Central memory CD8-positive, alpha-beta T cell (primary cell): Measurements from ENCODE around the gene CDKL1.

Source experiments
- ATAC-seq: fragments of 150-1000 bp; cut with Tn5 transposase; replicated peaks from 2 replicates; pipeline ENCODE4 v1.10.0; 2022; ENCODE audit warnings: mild to moderate bottlenecking, moderate FRiP score, moderate number of reproducible peaks; ENCODE audit not compliant: poor library complexity, severe bottlenecking; ENCODE audit errors: extremely low read depth
- DNase-seq, 2 donors: peaks; one replicate each; pipeline ENCODE4 v3.0.0; 2021; ENCODE audit warnings: low spot score in 2 of 2
- H3K27ac Mint-ChIP-seq: one replicate; pipeline ENCODE4 v1.8.0; 2022; ENCODE audit warnings: low read depth, mild to moderate bottlenecking, moderate library complexity, mixed read lengths
- H3K27me3 Mint-ChIP-seq: one replicate; pipeline ENCODE4 v1.8.0; 2022; ENCODE audit warnings: mixed read lengths
- H3K36me3 Mint-ChIP-seq: one replicate; pipeline ENCODE4 v1.8.0; 2022; ENCODE audit warnings: mild to moderate bottlenecking, moderate library complexity, mixed read lengths; ENCODE audit not compliant: insufficient read depth
- H3K4me1 Mint-ChIP-seq: one replicate; pipeline ENCODE4 v1.8.0; 2022; ENCODE audit warnings: mixed read lengths
- H3K4me3 Mint-ChIP-seq: one replicate; pipeline ENCODE4 v1.8.0; 2022; ENCODE audit warnings: mild to moderate bottlenecking, moderate library complexity, mixed read lengths
- H3K9me3 Mint-ChIP-seq: one replicate; pipeline ENCODE4 v1.8.0; 2022; ENCODE audit warnings: mixed read lengths

The CDKL1 gene

DNA sequence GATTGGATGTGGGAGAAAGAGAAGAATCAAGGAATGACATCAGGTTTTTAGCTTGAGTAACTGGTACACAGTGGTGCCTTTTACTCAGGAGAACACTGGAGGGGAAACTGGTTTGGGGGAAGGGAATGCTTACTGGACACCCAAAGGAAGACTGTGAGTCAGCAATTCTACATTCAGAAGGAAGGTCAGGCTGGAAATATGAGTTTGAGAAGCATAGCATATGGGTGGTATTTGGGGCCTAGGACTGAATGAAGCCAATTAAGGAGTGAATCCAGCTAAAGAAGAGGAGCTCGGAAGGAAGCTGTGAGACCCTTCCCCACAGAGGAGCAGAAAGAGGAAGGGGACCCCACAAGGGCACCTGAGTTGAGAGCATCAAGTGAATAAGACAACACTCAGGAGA lies 49.2 kb downstream of the CDKL1 start:
- no peaks in the 10 kb centered on the region for H3K4me1 Mint-ChIP-seq
- H3K27me3 Mint-ChIP-seq = no peaks in the 10 kb centered on the region
- DNase-seq = no peak
- no peak for ATAC-seq
- H3K4me3 Mint-ChIP-seq = no peak overlapping the region
- no peak overlapping the region for H3K27ac Mint-ChIP-seq
- H3K36me3 Mint-ChIP-seq = peaks cover 1% of the 10 kb centered on the region
- H3K9me3 Mint-ChIP-seq = no peaks in the 10 kb centered on the region

DNA sequence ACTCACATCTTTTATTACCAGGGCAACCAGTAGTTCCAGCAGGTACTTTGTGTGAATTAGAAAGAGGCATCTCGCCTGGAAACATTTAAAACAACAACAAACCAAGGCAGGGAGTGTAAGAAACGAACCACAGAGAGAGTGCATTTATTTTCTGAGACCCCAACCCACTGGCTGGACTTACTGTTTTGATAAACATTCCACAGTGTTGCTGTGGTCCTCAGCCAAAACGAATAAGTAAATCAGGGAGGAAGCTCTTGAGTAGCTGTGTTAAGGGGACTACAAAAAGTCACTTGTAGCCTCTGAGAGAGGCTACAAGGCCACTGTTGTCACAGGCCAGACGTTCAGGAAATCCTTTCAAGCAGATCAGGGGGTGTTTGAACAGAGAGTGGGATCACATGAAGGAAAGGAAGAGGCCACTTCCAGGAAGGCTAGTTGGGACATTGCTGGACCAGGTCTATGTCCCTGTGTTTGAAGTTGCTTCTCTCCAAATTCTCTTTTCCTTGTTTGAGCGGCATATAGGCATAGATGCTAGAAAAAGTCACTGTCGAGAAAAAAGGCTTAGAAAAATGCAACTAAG lies 50.7 kb downstream of the CDKL1 start:
- Mint-ChIP-seq H3K27ac (peak overlapping the region; percentile 9), H3K9me3 (no peaks in the 10 kb centered on the region), H3K4me3 (no peak overlapping the region), H3K27me3 (no peaks in the 10 kb centered on the region), H3K4me1 (no peaks in the 10 kb centered on the region), H3K36me3 (peaks cover 1% of the 10 kb centered on the region)
- DNase-seq (no peak), ATAC-seq (no peak)

DNA sequence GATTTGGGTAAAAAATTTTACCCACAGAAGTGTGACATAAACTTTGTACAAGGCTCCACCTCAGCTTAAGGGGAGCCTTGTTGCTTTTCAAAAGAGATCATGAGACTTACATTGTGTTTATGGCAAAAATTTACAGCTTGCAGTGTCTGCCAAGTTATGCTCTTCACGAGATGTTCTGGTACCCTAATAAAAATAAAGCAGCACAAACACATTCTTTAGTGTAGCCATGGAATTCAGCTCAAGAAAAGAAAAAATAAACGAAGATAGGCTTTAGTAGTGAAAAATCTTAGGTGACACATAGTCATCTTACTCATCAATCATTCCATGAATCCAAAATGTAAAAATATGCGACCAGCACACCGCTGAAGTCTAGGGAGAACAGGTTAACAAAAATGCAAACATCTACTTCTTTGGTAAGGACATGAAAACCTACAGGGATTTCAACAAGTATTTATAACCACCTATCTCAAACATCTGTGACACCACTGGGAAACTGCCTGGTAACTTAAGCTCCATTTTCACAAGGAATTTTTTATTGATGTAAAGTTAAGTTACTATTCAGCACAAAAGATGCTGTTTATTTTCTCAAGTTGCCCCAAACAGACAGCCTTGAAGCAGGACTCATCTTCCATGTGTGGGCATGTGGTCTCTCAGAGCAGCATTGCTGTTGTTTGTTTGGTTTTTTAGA lies 51.7 kb downstream of the CDKL1 start:
- H3K4me1 Mint-ChIP-seq = no peaks in the 10 kb centered on the region
- ATAC-seq (no peak), DNase-seq (no peak)
- no peak overlapping the region for H3K27ac Mint-ChIP-seq
- no peaks in the 10 kb centered on the region for H3K9me3 Mint-ChIP-seq
- peaks cover 1% of the 10 kb centered on the region for H3K36me3 Mint-ChIP-seq
- no peaks in the 10 kb centered on the region for H3K27me3 Mint-ChIP-seq
- no peak overlapping the region for H3K4me3 Mint-ChIP-seq

DNA sequence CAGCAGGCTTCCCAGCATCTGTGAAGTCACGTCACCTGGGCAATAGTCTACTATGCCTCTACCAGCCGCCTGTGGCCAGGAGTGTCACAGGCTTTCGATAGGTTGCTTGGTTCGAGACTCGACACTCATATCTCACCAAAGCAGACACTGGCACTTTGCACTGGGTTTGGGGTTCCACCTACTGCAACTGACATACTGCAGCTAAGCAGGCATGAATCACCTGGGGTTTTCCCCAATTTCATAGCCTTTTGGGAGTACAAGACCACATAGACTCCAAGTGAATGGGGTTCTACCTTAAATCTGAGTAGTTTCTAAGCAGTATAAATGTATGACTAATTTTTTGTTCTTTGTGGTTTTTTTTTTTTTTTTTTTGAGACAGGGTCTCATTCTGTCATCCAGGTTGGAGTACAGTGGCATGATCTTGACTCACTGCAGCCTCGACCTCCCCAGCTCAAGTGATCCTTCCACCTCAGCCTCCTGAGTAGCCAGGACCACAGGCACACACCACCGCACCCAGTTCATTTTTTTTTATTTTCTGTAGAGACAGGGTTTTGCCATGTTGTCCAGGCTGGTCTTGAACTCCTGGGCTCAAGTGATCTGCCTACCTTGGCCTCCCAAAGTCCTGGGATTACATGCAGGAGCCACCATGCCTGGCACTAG lies 52.4 kb downstream of the CDKL1 start:
- H3K4me1 Mint-ChIP-seq = no peaks in the 10 kb centered on the region
- ATAC-seq = no peak
- H3K4me3 Mint-ChIP-seq = no peak overlapping the region
- peaks cover 1% of the 10 kb centered on the region for H3K36me3 Mint-ChIP-seq
- no peaks in the 10 kb centered on the region for H3K9me3 Mint-ChIP-seq
- no peaks in the 10 kb centered on the region for H3K27me3 Mint-ChIP-seq
- no peak for DNase-seq
- no peak overlapping the region for H3K27ac Mint-ChIP-seq

DNA sequence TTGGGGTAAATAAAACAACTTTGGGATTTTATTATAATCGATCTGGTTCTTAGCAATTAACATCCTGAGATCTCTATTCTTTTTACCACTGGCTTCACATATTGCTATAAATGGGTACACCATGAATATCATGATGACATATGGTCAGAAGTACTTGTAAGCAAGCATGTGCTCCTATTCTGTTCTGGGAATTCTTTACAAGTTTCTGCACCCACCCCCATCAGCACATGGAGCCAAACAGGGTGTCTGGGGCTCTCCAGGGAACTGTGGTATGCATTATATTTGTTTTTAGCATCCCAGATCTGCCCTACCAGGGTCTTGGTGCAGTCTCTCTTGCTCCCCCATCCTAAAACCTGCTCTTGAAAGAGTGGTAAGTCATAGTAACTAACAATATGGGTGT lies 53.2 kb downstream of the CDKL1 start:
- no peaks in the 10 kb centered on the region for H3K9me3 Mint-ChIP-seq
- peaks cover 1% of the 10 kb centered on the region for H3K36me3 Mint-ChIP-seq
- DNase-seq (no peak), ATAC-seq (no peak)
- H3K27ac Mint-ChIP-seq = no peak overlapping the region
- no peaks in the 10 kb centered on the region for H3K27me3 Mint-ChIP-seq
- H3K4me1 Mint-ChIP-seq = no peaks in the 10 kb centered on the region
- H3K4me3 Mint-ChIP-seq = no peak overlapping the region

DNA sequence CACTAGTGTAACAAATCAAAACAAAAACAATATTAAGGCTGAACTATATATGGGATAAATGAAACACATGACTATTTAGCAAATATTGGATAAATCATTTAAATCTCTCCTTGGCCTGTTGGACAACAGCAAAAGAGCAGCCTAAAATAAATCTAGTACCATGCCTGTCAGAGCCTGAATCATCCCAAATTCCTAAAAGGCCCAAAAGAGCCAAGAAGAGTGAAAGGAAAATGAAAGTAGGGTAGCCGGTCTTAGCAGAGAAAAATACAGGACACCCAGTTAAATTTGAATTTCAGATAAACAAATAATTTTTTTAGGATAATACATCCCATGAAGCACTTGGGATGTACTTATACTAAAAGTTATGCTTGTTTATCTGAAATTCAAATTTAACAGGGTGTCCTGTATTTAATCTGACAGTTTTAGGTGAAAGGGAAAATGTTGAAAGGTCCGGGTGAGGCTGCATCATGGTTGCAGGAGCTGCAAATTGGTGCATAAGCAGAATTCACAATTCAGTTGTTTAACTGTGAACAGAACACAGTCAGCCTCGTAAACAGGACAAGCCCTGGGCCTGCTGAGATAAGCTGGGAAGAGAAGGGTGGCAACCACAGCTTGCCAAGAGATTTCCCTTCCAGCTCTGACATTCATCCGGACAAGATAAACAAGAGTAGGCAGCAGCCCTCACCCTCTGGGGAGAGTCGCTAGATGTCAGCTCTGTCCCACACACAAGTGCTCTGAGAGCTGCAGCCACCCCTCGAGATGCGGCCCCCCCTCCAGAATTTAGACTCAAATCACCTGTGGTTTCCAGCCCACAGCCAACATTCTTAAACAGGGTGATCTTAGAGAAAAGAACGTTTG lies 54.2 kb downstream of the CDKL1 start:
- H3K27ac Mint-ChIP-seq = no peak overlapping the region
- no peaks in the 10 kb centered on the region for H3K4me1 Mint-ChIP-seq
- H3K36me3 Mint-ChIP-seq = peaks cover 3% of the 10 kb centered on the region
- ATAC-seq = no peak
- H3K9me3 Mint-ChIP-seq = no peaks in the 10 kb centered on the region
- no peak overlapping the region for H3K4me3 Mint-ChIP-seq
- no peak for DNase-seq
- H3K27me3 Mint-ChIP-seq = no peaks in the 10 kb centered on the region

DNA sequence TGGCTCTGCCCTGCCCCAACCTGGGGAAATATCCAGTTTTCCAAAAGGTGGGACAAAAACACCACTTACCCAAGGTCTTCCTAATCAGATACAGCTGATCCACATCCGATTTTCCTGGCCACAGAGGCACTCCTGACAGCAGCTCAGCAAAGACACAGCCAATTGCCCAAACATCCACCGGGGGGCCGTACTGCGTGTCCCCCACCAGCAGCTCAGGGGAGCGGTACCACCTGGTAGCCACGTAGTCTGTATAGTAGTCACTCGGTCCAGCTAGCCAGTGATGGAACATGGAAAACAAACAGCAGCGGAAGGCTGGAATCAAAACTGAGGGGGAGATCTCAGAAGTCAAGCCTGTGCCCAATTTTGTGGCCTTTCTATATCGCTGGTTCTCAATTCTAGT lies 55.7 kb downstream of the CDKL1 start:
- H3K27me3 Mint-ChIP-seq = no peaks in the 10 kb centered on the region
- peaks cover 2% of the 10 kb centered on the region for H3K36me3 Mint-ChIP-seq
- no peak for ATAC-seq
- no peaks in the 10 kb centered on the region for H3K9me3 Mint-ChIP-seq
- peaks cover 6% of the 10 kb centered on the region for H3K4me1 Mint-ChIP-seq
- DNase-seq = no peak
- no peak overlapping the region for H3K4me3 Mint-ChIP-seq
- no peak overlapping the region for H3K27ac Mint-ChIP-seq

DNA sequence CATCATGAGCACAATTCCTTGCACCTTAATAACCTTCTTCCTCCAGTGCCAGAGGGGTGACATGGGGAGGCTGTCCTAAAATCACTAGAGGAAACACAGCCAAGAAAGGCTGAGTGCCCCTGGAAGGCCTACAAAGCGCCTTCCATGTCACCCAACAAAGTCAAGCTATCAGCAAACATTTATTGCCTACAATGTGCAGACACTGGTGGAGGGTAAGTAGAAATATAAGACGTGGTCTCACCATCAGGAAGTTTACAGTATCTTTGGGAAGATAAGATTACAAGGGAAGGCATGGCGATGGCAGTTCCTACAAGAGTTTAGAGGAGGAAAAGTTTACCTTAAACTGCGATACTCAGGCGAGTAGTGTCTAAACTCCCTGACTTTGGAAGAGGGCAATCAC lies 56.6 kb downstream of the CDKL1 start:
- peaks cover 4% of the 10 kb centered on the region for H3K36me3 Mint-ChIP-seq
- H3K4me3 Mint-ChIP-seq = no peak overlapping the region
- no peaks in the 10 kb centered on the region for H3K27me3 Mint-ChIP-seq
- DNase-seq (no peak), ATAC-seq (no peak)
- H3K27ac Mint-ChIP-seq = no peak overlapping the region
- no peaks in the 10 kb centered on the region for H3K9me3 Mint-ChIP-seq
- peaks cover 9% of the 10 kb centered on the region for H3K4me1 Mint-ChIP-seq

DNA sequence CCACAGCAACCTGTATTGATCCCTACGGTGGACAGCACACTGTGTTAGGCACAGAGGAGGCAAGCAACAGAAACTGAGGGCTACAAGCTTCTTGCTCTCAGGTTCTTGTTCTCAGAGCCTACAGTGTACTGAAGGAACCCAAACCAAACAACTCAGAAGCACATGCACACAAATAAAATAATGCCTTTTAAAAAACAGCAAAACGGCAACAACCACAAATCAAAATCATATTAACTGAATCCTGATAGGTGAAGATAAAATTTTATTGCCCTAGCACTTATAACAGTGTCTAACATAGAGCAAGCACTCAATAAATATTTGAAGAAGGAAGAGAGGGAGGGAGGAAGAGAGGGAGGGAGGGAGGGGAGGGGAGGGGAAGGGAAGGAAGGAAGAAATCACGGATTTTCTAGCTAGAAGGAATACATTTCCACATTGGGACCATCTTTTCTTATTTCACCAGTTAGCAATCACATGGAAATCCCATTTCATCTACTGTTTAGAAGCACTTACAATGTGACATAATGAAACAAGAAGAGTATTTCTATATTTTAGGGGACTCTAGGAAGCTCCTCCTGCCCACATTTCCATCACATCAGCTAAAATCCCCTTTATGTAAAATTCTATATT lies 57.4 kb downstream of the CDKL1 start:
- H3K4me3 Mint-ChIP-seq = no peak overlapping the region
- H3K36me3 Mint-ChIP-seq = peaks cover 6% of the 10 kb centered on the region
- H3K9me3 Mint-ChIP-seq = no peaks in the 10 kb centered on the region
- DNase-seq (no peak), ATAC-seq (no peak)
- H3K27ac Mint-ChIP-seq = no peak overlapping the region
- H3K27me3 Mint-ChIP-seq = no peaks in the 10 kb centered on the region
- H3K4me1 Mint-ChIP-seq = peaks cover 9% of the 10 kb centered on the region

DNA sequence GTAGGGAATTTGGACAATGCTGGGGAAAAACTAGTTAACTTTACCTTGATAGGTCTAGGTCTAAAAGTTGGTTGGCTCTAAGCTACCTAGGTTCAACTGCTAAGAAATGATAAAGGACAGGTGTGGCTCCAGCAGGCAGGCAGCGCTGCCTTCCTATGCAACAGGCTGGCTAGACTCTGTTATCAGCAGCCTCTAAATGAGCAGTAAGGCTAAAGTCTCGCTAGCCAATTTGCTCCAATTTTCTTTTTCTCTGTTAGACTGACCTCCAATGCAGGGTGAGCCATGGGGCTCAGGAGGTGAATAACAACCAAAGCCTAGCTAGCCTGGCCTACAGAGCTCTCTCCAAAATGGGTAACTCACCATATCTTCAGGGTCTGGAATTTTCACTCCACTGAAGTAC lies 58.1 kb downstream of the CDKL1 start:
- peaks cover 6% of the 10 kb centered on the region for H3K36me3 Mint-ChIP-seq
- H3K4me3 Mint-ChIP-seq = no peak overlapping the region
- peaks cover 9% of the 10 kb centered on the region for H3K4me1 Mint-ChIP-seq
- no peaks in the 10 kb centered on the region for H3K27me3 Mint-ChIP-seq
- no peaks in the 10 kb centered on the region for H3K9me3 Mint-ChIP-seq
- H3K27ac Mint-ChIP-seq = no peak overlapping the region
- DNase-seq (no peak), ATAC-seq (no peak)

DNA sequence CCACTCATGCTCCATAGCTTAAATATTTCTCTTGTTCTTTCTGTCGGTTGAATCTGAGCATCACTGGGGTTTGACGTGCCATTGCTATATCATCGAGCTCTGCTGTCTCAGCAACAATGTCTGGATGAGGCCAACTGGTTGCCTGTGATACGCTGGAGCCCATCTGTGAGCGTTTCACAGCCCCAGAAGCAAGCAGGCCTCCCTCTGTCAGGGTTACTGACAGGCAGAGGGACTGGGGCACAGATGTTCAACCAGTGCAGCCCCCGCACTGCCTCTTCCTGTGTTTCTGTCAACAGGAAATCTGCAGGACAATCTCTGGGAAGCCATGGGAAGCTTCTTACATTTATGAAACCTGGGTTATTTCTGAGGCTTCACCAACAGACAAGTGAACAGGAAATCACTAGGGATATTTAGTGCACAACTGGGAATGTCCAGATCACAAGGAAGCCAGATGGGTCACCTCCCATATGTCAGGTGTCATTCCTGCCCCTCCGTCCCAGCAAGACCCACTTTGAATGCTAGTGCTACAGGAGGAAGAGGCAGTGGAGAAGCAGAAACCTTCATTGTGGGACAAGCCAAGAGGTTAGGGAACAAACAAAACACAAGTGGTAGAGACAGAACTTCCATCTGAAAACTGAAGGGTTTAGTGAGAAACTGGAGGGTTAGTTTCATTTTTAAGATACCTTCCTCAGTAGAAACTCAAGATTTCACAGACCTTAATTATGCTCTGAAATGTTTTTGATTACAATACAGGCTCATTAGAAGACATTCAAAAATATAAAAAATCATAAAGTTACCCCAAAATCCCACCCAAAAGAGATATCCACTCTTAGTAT lies 60.5 kb downstream of the CDKL1 start:
- no peak for DNase-seq
- peak; percentile 19 for ATAC-seq
- Mint-ChIP-seq H3K27ac (peak overlapping the region; percentile 79), H3K4me1 (peaks cover 9% of the 10 kb centered on the region), H3K36me3 (peaks cover 12% of the 10 kb centered on the region), H3K9me3 (no peaks in the 10 kb centered on the region), H3K27me3 (no peaks in the 10 kb centered on the region), H3K4me3 (peak overlapping the region; percentile 44)

DNA sequence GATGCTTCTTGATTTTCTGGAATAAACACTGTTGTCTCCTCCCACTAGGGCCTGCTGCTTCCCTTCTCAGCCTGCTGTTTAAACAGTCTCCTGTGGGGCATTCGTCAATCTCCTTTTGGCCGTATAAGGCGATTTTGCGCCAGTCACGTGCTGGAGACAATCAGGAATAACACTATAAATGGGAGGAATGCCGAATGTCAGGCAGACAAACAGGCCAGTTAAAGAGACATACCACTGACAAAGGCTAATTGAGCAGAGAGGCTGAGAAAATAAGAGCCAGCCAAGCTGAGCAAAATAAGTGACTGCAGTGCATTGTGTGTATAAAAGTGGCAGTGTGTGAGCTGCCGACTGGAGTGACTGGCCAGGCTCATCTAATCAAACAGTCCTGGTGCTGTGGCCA lies 61.3 kb downstream of the CDKL1 start:
- DNase-seq (no peak), ATAC-seq (no peak)
- Mint-ChIP-seq H3K27me3 (no peaks in the 10 kb centered on the region), H3K36me3 (peaks cover 14% of the 10 kb centered on the region), H3K9me3 (no peaks in the 10 kb centered on the region), H3K4me1 (peaks cover 9% of the 10 kb centered on the region), H3K27ac (peak overlapping the region; percentile 79), H3K4me3 (no peak overlapping the region)
